ENCODE results near the gene BRD8. TPM values are rescaled to one million over a fixed set of nuclear protein-coding genes. Genes with fewer than 3 reads are reported as not detected.

Gene BRD8
- polyA plus RNA-seq, 1 of the 3 experiments (the other 2 are of a cell fraction) = 46.2 TPM

DNA sequence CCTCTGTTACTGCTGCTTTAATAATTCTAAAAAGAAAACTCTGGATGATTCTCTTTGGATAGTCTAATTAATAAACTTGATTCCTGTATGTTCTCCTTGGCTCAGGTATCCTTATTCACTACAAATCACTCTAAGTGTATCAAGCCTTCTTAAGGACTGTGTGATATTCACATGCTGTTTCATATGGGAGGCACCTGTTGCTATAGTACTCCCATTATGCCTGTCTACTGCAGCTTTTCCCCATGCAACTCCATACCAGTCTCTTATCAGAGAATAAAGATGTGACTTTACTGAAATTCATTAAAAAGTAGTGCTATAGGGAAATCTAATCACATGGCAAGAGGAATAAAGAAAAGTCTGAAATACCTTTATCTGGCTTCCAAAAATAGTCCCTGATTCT lies 14.7 kb downstream of the BRD8 start:
- Histone ChIP-seq H3K36me3 (replicated peaks in 1 of 2; ENCODE audit: control insufficient read depth in 1 of 2, insufficient read depth in 2 of 2, low read length in 1 of 2) (peaks cover 91 to 93% of the 10 kb centered on the region in 2 experiments), H3K9me2 (no peaks in the 10 kb centered on the region), H3K79me2 (ENCODE audit: insufficient read depth) (peaks cover 8% of the 10 kb centered on the region; the same call in 1 of the 2 replicates), H3K27me3 (ENCODE audit: insufficient read depth) (no peaks in the 10 kb centered on the region), H3F3A (replicated peaks; ENCODE audit: insufficient read depth) (peaks cover 6% of the 10 kb centered on the region), H3K27ac (ENCODE audit: low read depth in 2 of 2, low read length in 1 of 2) (no peak overlapping the region), H3K4me2 (no peak overlapping the region), H3K4me1 (ENCODE audit: control insufficient read depth in 1 of 2, insufficient read depth in 2 of 2, low read depth in 1 of 2, low read length in 1 of 2) (no peaks in the 10 kb centered on the region), H2AFZ (ENCODE audit: low read depth) (no peak overlapping the region), H3K4me3 (ENCODE audit: low read depth in 2 of 2, low read length in 1 of 2) (no peak overlapping the region), H3K9ac (no peak overlapping the region), H4K20me1 (ENCODE audit: insufficient read depth) (no peaks in the 10 kb centered on the region), H3K9me3 (no peaks in the 10 kb centered on the region)
- DNase-seq = no peak
- ChIA-PET CTCF (interaction anchor here (1.1 to 1.5 kb wide), 2 partner anchors 17 to 188 kb away, joined by 3 read pairs; no protein-coding TSS in a partner anchor), POLR2A (no interaction called here)
- TF ChIP-seq TAF1 (IDR thresholded peaks at IDR 0.05; ENCODE audit: borderline replicate concordance, low read depth, low read length) (no peak), EZH2phosphoT487 (IDR thresholded peaks at IDR 0.05; ENCODE audit: borderline replicate concordance, low read depth) (no peak), RXRA (IDR thresholded peaks at IDR 0.05; ENCODE audit: borderline replicate concordance, low read depth) (no peak)
- TF ChIP-seq, protein P1, sequence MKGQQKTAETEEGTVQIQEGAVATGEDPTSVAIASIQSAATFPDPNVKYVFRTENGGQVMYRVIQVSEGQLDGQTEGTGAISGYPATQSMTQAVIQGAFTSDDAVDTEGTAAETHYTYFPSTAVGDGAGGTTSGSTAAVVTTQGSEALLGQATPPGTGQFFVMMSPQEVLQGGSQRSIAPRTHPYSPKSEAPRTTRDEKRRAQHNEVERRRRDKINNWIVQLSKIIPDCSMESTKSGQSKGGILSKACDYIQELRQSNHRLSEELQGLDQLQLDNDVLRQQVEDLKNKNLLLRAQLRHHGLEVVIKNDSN (IDR thresholded peaks at IDR 0.05; ENCODE audit: borderline replicate concordance, low read depth) = no peak

DNA sequence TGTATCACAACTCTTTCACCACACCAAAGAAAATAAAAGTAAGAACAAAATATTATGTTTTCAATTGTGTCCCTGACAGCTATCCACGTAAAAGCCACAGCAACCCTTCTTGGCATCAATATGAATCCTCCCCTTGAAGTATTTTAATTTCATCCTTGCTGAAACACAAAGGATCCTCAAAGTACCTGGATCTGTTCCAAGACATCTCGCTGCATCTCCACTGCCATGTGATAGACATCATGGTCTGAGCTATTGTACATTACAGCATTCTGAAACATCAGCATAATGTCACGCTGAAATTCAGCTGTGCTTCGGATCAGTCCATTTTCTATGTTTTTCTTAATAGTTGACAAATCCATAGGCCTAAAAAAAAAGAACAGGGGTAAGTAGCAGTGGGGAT lies 17.7 kb downstream of the BRD8 start:
- Histone ChIP-seq H3K9me2 (no peaks in the 10 kb centered on the region), H3K9me3 (no peaks in the 10 kb centered on the region), H3K27me3 (ENCODE audit: insufficient read depth) (no peaks in the 10 kb centered on the region), H3K4me1 (ENCODE audit: control insufficient read depth in 1 of 2, insufficient read depth in 2 of 2, low read depth in 1 of 2, low read length in 1 of 2) (no peaks in the 10 kb centered on the region), H4K20me1 (ENCODE audit: insufficient read depth) (0 out of 2 replicates have a peak, but pooled peaks cover 4% of the 10 kb centered on the region), H3K36me3 (replicated peaks in 1 of 2; ENCODE audit: control insufficient read depth in 1 of 2, insufficient read depth in 2 of 2, low read length in 1 of 2) (peaks cover 82 to 85% of the 10 kb centered on the region in 2 experiments), H3K4me3 (ENCODE audit: low read depth in 2 of 2, low read length in 1 of 2) (no peak overlapping the region), H3K4me2 (no peak overlapping the region), H3K9ac (no peak overlapping the region), H2AFZ (ENCODE audit: low read depth) (no peak overlapping the region), H3F3A (replicated peaks; ENCODE audit: insufficient read depth) (peaks cover 16% of the 10 kb centered on the region), H3K27ac (ENCODE audit: low read depth in 2 of 2, low read length in 1 of 2) (no peak overlapping the region), H3K79me2 (ENCODE audit: insufficient read depth) (peaks cover 8% of the 10 kb centered on the region; the same call in 1 of the 2 replicates)
- no peak for TF ChIP-seq RAD21 (IDR thresholded peaks at IDR 0.05; ENCODE audit: low read length)
- no peak for TF ChIP-seq POLR2AphosphoS5 (IDR thresholded peaks at IDR 0.05; ENCODE audit: low read depth, low read length)
- TF ChIP-seq, protein P1 (IDR thresholded peaks at IDR 0.05; ENCODE audit: borderline replicate concordance, low read depth) = no peak
- TF ChIP-seq RCOR1 (IDR thresholded peaks at IDR 0.05; ENCODE audit: low read length) = no peak
- TF ChIP-seq SIN3A (IDR thresholded peaks at IDR 0.05; ENCODE audit: borderline replicate concordance, low read depth, low read length) = no peak
- no peak for TF ChIP-seq MEF2A (IDR thresholded peaks at IDR 0.05; ENCODE audit: borderline replicate concordance, low read depth)
- no peak for TF ChIP-seq YY1 (IDR thresholded peaks at IDR 0.05; ENCODE audit: low read depth)
- TF ChIP-seq, protein P2, sequence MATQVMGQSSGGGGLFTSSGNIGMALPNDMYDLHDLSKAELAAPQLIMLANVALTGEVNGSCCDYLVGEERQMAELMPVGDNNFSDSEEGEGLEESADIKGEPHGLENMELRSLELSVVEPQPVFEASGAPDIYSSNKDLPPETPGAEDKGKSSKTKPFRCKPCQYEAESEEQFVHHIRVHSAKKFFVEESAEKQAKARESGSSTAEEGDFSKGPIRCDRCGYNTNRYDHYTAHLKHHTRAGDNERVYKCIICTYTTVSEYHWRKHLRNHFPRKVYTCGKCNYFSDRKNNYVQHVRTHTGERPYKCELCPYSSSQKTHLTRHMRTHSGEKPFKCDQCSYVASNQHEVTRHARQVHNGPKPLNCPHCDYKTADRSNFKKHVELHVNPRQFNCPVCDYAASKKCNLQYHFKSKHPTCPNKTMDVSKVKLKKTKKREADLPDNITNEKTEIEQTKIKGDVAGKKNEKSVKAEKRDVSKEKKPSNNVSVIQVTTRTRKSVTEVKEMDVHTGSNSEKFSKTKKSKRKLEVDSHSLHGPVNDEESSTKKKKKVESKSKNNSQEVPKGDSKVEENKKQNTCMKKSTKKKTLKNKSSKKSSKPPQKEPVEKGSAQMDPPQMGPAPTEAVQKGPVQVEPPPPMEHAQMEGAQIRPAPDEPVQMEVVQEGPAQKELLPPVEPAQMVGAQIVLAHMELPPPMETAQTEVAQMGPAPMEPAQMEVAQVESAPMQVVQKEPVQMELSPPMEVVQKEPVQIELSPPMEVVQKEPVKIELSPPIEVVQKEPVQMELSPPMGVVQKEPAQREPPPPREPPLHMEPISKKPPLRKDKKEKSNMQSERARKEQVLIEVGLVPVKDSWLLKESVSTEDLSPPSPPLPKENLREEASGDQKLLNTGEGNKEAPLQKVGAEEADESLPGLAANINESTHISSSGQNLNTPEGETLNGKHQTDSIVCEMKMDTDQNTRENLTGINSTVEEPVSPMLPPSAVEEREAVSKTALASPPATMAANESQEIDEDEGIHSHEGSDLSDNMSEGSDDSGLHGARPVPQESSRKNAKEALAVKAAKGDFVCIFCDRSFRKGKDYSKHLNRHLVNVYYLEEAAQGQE (IDR thresholded peaks at IDR 0.05; ENCODE audit: low read depth, low read length) = no peak
- TF ChIP-seq CHD2 (IDR thresholded peaks at IDR 0.05; ENCODE audit: low read length, partially characterized antibody) = no peak
- TF ChIP-seq, protein P3, sequence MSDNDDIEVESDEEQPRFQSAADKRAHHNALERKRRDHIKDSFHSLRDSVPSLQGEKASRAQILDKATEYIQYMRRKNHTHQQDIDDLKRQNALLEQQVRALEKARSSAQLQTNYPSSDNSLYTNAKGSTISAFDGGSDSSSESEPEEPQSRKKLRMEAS (IDR thresholded peaks at IDR 0.05; ENCODE audit: low read depth) = no peak
- no peak for TF ChIP-seq TAF1 (IDR thresholded peaks at IDR 0.05; ENCODE audit: borderline replicate concordance, low read depth, low read length)
- TF ChIP-seq JUND (IDR thresholded peaks at IDR 0.05) = no peak
- no peak for TF ChIP-seq ELF1 (IDR thresholded peaks at IDR 0.05)
- POLR2A ChIA-PET = no interaction called here
- WGBS (ENCODE audit: low lambda C conversion rate) = 97% methylated on average over 4 of the region's 4 CpGs
- CTCF ChIA-PET = no interaction called here
- no peak for DNase-seq
